Heart left ventricle (tissue), 16 donors: ENCODE measurements around the gene DLX4. TPM values are rescaled to one million over a fixed set of nuclear protein-coding genes. Genes with fewer than 3 reads are reported as not detected.

Experiments used
- ATAC-seq, 4 donors: fragments of 200-7000 bp; cut with Tn5 transposase; one replicate each; pipeline ENCODE4 v1.9.1; 2020 to 2022; ENCODE audit warnings: moderate library complexity in 4 of 4, mild to moderate bottlenecking in 3 of 4, moderate number of reproducible peaks in 1 of 4
- DNase-seq, 5 donors: peaks; one replicate each; pipeline ENCODE4 v3.0.0-alpha.2; 2020
- H3K27ac ChIP-seq, 12 donors: fragments of 200-600 bp; sonication (generic) in 4 of 12; one replicate each; pipeline versions ENCODE4 v1.5.0 to v1.8.0; 2016 to 2022; ENCODE audit warnings: mild to moderate bottlenecking in 2 of 12
- H3K27me3 ChIP-seq, 9 donors: fragments of 200-600 bp; sonication (generic) in 2 of 9; one replicate each; pipeline versions ENCODE4 v1.5.1 to v1.8.0; 2016 to 2022; ENCODE audit warnings: mild to moderate bottlenecking in 3 of 9
- H3K36me3 ChIP-seq, 9 donors: fragments of 200-600 bp; sonication (generic) in 2 of 9; one replicate each; pipeline versions ENCODE4 v1.5.0 to v1.8.0; 2018 to 2022; ENCODE audit warnings: mild to moderate bottlenecking in 2 of 9
- H3K4me1 ChIP-seq, 12 donors: fragments of 200-600 bp; sonication (generic) in 4 of 12; one replicate each; pipeline versions ENCODE4 v1.5.0 to v1.8.0; 2016 to 2022; ENCODE audit warnings: mild to moderate bottlenecking in 3 of 12
- H3K4me3 ChIP-seq, 12 donors: fragments of 200-600 bp; sonication (generic) in 4 of 12; one replicate each; pipeline versions ENCODE4 v1.5.0 to v1.8.0; 2017 to 2022; ENCODE audit warnings: mild to moderate bottlenecking in 9 of 12, moderate library complexity in 4 of 12
- H3K9me3 ChIP-seq, 12 donors: fragments of 200-600 bp; sonication (generic) in 4 of 12; one replicate each; pipeline versions ENCODE4 v1.5.0 to v1.8.0; 2016 to 2022; ENCODE audit warnings: mild to moderate bottlenecking in 1 of 12
- CTCF ChIP-seq, 12 donors: fragments of 200-600 bp; sonication (generic) in 4 of 12; IDR thresholded peaks; one replicate each; pipeline versions ENCODE4 v1.5.0 to v1.8.0; 2018 to 2022; ENCODE audit warnings: antibody characterized with exemption in 12 of 12, mild to moderate bottlenecking in 5 of 12
- POLR2A ChIP-seq, 2 donors: fragments of 450-650 bp; IDR thresholded peaks; one replicate each; pipeline ENCODE4 v1.6.1; 2017; ENCODE audit warnings: antibody characterized with exemption in 2 of 2, mild to moderate bottlenecking in 2 of 2, moderate library complexity in 2 of 2
- WGBS, 4 donors: extraction: QIAGEN DNeasy Blood & Tissue Kit in 2 of 4; methylation state at CpG; one replicate each; pipeline versions ENCODE4 v1.1.5 to v1.1.7; 2013 to 2018; 5-methylcytosine and 5-hydroxymethylcytosine counted together
- intact Hi-C, 10 donors: fragments of 100-400 bp; cut with DNase I; formaldehyde crosslinking; loops; one replicate each; pipeline versions ENCODE4 v1.11.1 to v1.14.2; 2022
- polyA plus RNA-seq, 2 donors: library from polyadenylated mRNA; stranded (reverse); fragments of 200-250 nt; gene quantifications; one replicate each; pipeline ENCODE4 v1.2.3, GENCODE V29; 2013
- total RNA-seq, 9 donors: library from RNA; depleted of rRNA in 2 of 9; stranded (reverse); fragments of >200 nt in 2 of 9; fragmentation: NEBNext Ultra II Directional in 3 of 9; extraction: Animal tissue kit (Norgen Biotek cat#: 25700) in 3 of 9; gene quantifications; one replicate each; pipeline versions ENCODE4 v1.1.0 to v1.2.4, GENCODE V29; 2016 to 2023
- donor health status: ischemic (EF 13 %, LVEDD 7.1; RV severe dilation, severe dysfunction).
- donor health status: healthy with polysubstance abuse.
- donor health status: DM: no; HTN: yes; CAD: no.
- donor health status: DM: no; HTN: no; CAD: no.
- donor health status: ischemic (EF 25% LVEDD 6.9; RV normal size, moderate dysfunction).
- donor health status: ischemic (EF 25% LVEDD 5.7; RV mildly dilated, moderate dysfunction).
- donor health status: healthy.
- donor health status: DM: yes; HTN: yes; CAD: no.
- donor health status: ischemic (EF 35%, LVEDD 5.7; RV mildly dilated, moderate dysfunction).
- donor health status: nonischemic (EF 11% LVEDD 7.7; RV severe dilation, severe dysfunction).
- donor health status: DM: yes; HTN: yes; CAD: no.
- donor health status: PGD.
- donor health status: ischemic (EF 29% LVEDD 5.4; RV normal size, mild dysfunction).
- donor health status: nonischemic (EF 23%, LVEDD 6.1; RV moderate dilation, normal function).

The DLX4 gene
- total and polyA plus RNA-seq, 11 donors: 0.03 to 0.19 TPM; not detected in 9

- H3K27me3 ChIP-seq: peaks cover 0 to 63% (median 4%) of the 10 kb centered on the region in 9 donors
- WGBS, 4 donors: 82 to 89% (median 86%) methylated on average over 5 to 6 of the region's 6 CpGs
- TF ChIP-seq CTCF (IDR thresholded peaks at IDR 0.05) (no peak), POLR2A (IDR thresholded peaks at IDR 0.05) (no peak)
- no peaks in the 10 kb centered on the region for H3K9me3 ChIP-seq
- ATAC-seq (no peak), DNase-seq (no peak)
- peaks cover 0 to 14% (median 1%) of the 10 kb centered on the region in 12 donors for H3K4me1 ChIP-seq
- no peak overlapping the region for H3K27ac ChIP-seq
- intact Hi-C loops: no loop called here
- H3K4me3 ChIP-seq: no peak overlapping the region
- no peaks in the 10 kb centered on the region for H3K36me3 ChIP-seq
Measured at GRCh38 chr17:49928837-49929475, 40.0 kb upstream of the DLX4 start.

DNA sequence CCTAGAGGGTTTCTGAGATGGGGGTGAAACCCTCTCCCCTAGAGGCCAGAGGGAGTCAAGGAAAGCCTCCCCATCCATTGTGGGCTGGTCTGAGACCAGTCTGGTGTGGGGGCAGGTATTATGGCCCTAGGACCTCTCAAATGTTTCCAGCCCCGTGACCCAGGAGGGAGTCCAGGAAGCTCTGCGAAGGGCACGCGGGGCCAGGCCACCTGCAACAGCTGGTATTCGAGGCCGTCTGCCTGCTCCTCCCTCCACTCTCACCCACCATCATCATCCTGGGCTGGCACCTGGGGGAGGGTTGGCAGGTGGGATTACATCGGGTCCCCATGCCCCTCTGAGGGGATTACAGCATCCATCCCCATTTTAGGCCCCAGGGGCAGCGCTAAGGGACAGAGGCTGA lies 38.1 kb upstream of the DLX4 start:
- Histone ChIP-seq H3K4me3 (no peak overlapping the region), H3K36me3 (no peaks in the 10 kb centered on the region), H3K27me3 (peaks cover 0 to 63% (median 4%) of the 10 kb centered on the region in 9 donors), H3K27ac (no peak overlapping the region), H3K9me3 (no peaks in the 10 kb centered on the region), H3K4me1 (peaks cover 0 to 14% (median 1%) of the 10 kb centered on the region in 12 donors)
- 80 to 88% (median 86%) methylated on average over 8 of the region's 8 CpGs for WGBS, 4 donors
- ATAC-seq (no peak), DNase-seq (no peak)
- no peak for TF ChIP-seq CTCF (IDR thresholded peaks at IDR 0.05)
- no peak for TF ChIP-seq POLR2A (IDR thresholded peaks at IDR 0.05)
- intact Hi-C loops: no loop called here

- WGBS, 4 donors: 59 to 75% (median 63%) methylated on average over 16 of the region's 16 CpGs
Measured at GRCh38 chr17:49931416-49932137, 37.4 kb upstream of the DLX4 start.

More at GRCh38 chr17:49931416-49932137, 37.4 kb upstream of the DLX4 start:
- Histone ChIP-seq H3K27ac (no peak overlapping the region), H3K4me3 (no peak overlapping the region), H3K36me3 (no peaks in the 10 kb centered on the region), H3K9me3 (no peaks in the 10 kb centered on the region), H3K27me3 (peaks cover 0 to 63% (median 4%) of the 10 kb centered on the region in 9 donors), H3K4me1 (peaks cover 0 to 8% (median 1%) of the 10 kb centered on the region in 12 donors)
- ATAC-seq (no peak), DNase-seq (no peak)
- intact Hi-C loops: no loop called here
- TF ChIP-seq CTCF (IDR thresholded peaks at IDR 0.05) (no peak), POLR2A (IDR thresholded peaks at IDR 0.05) (no peak)
